Ecto neural progenitor cell (in vitro differentiated cells): ENCODE data around the gene NT5C.

Experiments used
- DNase-seq: peaks from one replicate; pipeline ENCODE4 v3.0.0-alpha.2; 2018; ENCODE audit warnings: low spot score

Gene NT5C

GRCh38 chr17:75115555-75115954, 16.0 kb downstream of the NT5C start:
- no peak for DNase-seq

DNA sequence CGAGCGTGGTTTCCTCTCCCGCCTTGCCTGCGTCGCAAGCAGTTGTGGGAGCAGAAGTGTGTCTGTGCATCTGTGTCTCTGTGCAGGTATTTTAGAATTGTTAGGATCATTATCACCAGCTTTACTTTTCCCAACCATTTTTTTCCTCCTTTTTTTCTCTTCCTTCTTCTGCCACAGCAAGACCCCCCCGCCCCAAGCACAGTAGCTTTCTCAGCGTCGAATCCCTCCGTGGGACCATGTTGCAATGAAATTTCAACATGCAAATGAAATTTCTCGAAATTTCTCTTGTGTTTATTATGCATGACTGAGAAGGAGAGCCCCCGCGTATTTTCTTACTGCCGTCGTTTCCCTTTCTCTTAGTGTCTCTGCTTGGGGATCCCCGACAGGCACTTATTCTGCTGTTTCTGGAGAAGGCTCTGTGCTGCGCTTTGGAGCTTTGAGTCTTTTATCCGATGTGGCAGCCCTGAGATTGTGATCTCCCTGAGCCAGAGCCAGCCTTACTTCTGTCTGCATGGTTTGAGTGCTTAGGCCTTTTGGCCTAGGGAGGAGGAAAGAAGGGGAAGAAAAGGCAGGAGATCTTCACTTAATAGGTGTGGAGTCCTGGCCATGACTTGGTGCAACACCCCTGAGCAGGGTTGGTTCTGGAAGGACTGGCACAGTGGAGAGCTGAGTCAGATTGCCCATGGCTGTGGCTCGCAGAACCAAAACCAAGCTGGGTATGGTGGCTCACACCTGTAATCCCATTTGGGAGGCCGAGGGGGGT, 16.8 kb downstream of the NT5C start:
- DNase-seq, result no peak

- peak; percentile 94 for DNase-seq
These were observed 17.6 kb downstream of the NT5C start for GRCh38 chr17:75113798-75114551.

DNA sequence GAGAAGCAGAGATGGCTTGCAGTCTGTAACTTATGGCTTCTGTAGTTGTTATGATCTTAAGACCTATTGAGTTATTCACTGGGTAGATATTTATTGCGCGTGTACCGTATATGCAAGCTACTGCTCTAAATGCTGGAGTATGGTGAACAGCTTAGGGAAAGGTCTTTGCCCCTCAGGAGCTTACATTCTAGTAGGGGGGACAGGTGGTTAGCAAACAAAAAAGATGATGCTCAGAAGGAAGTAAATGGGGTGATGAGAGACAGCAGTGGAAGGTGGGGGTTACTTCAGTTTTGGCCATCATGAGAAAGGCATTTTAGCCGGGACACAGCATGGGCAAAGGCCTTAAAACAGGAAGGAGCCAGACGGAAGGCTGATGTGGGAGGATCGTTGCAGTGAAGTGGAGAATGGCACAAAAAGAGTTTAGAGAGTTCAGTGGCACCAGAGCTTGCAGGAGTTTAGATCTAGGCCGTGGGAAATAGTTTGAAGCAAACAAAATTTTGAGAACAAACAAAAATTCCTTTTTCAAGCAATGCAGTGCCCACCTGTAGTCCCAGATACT, 19.7 kb downstream of the NT5C start:
- no peak for DNase-seq

- DNase-seq, result no peak
These were observed 21.2 kb downstream of the NT5C start for GRCh38 chr17:75110234-75110937.

- peak; percentile 98 for DNase-seq
These were observed 21.9 kb downstream of the NT5C start, which contains the start of gene ARMC7 for GRCh38 chr17:75109407-75110233. Gene ARMC7, plus strand, starts transcription at chr17:75109969. Its CDS starts 320 bp downstream, at chr17:75110289.

GRCh38 chr17:75109046-75109406, 22.5 kb downstream of the NT5C start:
- peak; percentile 73 for DNase-seq

GRCh38 chr17:75108193-75108592, 23.3 kb downstream of the NT5C start:
- DNase-seq, result no peak

DNA sequence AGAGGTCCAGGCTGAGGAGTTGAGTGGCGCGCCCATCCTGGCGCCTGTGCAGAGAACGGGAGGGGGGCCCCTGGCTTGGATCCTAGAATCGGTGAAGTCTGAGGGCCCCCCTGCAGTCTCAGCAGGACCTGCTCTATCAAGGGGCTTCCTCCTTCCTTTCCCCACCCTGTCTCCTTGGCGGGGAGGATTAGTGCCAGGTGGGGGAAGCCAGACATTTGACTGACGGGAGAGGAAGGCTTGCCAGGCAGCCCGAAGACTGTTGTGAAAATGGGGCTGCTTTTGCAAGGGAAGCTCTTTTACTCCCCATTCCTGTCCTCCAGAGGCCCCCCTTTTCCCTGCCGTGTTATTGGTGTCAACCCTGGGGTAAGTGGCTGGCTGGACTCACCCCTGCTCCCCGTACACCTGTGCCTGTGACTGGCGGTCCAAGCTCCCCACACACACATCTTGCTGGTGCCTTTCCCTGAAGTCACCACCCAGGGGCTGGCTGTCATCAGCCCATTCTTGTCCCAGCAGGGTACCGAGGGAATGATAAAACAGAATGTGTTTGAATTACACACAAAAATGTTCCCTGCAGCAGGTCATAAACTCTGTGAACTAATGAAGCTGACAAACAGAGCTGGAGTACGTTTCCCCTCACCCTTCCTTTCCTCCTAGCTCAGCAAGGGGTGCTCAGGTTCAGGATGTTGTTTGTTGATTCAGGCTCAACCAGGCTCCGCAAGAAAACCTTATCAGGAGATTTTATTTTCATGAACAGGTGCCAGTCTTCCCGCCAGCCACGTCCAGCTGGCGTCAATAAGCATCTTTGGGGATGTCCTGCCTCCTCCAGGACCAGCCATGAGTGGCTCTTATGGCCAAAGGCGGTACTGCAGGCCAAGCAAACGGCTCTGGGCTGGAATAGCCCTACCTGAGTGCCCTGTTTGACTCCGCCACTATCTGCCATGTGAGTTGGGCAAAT, 26.1 kb downstream of the NT5C start:
- DNase-seq, result peak; percentile 75

- DNase-seq, result no peak
These were observed 27.7 kb downstream of the NT5C start for GRCh38 chr17:75103601-75104554.

- DNase-seq, result no peak
These were observed 29.1 kb downstream of the NT5C start for GRCh38 chr17:75102385-75102821.

DNA sequence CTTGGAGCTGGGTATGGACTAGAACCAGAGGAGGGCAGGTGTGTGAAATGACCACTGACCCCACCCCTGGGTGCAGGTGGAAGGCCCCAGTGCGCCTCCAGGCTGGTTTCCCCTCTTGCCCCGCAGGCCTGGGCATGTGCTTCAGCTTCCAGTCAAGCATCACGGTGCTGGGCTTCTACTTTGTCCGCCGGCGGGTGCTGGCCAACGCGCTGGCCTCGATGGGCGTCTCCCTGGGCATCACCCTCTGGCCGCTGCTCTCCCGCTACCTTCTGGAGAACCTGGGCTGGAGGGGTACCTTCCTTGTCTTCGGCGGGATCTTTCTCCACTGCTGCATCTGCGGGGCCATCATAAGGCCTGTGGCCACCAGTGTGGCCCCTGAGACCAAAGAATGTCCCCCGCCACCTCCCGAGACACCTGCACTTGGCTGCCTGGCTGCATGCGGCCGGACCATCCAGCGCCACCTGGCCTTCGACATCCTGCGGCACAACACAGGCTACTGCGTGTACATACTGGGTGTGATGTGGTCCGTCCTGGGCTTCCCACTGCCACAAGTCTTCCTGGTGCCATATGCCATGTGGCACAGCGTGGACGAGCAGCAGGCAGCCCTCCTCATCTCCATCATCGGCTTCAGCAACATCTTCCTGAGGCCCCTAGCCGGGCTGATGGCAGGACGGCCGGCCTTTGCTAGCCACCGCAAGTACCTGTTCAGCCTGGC, 31.5 kb downstream of the NT5C start:
- no peak for DNase-seq

DNA sequence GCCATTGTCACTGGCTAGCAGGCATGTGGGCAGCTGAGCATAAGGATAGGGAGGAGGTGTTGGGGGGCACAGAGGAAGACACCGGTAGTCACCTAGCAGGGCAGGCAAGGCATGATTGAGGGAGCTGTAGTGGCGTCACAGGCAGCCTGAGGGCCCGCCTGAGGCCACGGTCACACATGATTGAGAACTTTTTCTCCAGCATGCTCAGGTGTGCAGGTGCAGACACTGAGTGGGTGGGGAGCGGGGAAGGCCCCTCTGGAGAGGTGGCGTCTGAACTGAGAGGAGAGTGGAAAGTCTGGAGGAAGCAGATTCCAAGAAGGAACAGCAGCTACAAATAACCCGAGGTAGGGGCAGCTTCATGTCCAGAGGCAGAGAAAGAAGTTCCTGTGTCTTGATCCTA, 32.7 kb downstream of the NT5C start:
- DNase-seq, result no peak

- no peak for DNase-seq
These were observed 33.7 kb downstream of the NT5C start for GRCh38 chr17:75097865-75098264.

DNA sequence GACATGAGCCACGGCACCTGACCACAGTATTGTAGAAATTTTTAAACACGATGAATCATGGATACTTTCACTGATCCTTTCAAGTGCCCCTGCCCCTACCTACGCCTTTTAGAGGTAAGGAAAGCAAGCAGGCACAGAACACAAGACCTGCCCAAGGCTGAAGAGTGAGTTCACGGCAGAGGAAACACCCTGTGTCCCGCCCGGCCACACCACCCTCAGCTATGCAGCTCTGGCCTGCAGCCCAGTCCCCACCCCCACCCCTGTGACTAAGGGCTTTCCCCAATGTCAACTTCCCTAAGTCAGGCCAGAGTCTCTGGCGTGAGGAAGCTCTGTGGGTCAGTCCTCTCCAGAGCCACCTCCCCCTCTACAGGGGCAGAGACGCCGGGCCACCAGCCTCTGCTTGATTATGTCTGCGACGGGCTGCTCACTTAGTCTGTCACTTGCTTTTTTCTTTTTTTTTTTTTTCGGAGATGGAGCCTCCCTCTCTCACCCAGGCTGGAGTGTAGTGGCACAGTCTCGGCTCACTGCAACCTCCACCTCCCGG, 35.4 kb downstream of the NT5C start:
- DNase-seq, result no peak

GRCh38 chr17:75094871-75095399, 36.6 kb downstream of the NT5C start:
- peak; percentile 55 for DNase-seq

GRCh38 chr17:75093548-75094158, 37.9 kb downstream of the NT5C start:
- DNase-seq, result no peak
